NCI-H2227 (cell line): ENCODE data around the gene LAMA5.

ENCODE experiments used
- DNase-seq: peaks from one replicate; lab custom pipeline; 2025; ENCODE audit not compliant: unreplicated experiment; lab: John Stamatoyannopoulos, UW

LAMA5 gene

GRCh38 chr20:62367136-62367632, at the start of gene LAMA5:
TSS of gene LAMA5 (minus strand) at chr20:62367312. CDS start at chr20:62367245, 67 bp downstream.
- DNase-seq: peak; percentile 78

- no peak for DNase-seq
Observed at GRCh38 chr20:62415354-62416111, 48.4 kb upstream of the LAMA5 start.

GRCh38 chr20:62413896-62414481, 46.9 kb upstream of the LAMA5 start:
- DNase-seq: no peak

GRCh38 chr20:62413025-62413570, 46.0 kb upstream of the LAMA5 start:
- no peak for DNase-seq

GRCh38 chr20:62412194-62413024, 45.3 kb upstream of the LAMA5 start:
- DNase-seq: no peak

- DNase-seq: no peak
Observed at GRCh38 chr20:62411479-62412193, 44.5 kb upstream of the LAMA5 start.

- DNase-seq: no peak
Observed at GRCh38 chr20:62410746-62411478, 43.8 kb upstream of the LAMA5 start.

- DNase-seq: peak; percentile 82
Observed at GRCh38 chr20:62409931-62410745, 43.0 kb upstream of the LAMA5 start.

- no peak for DNase-seq
Observed at GRCh38 chr20:62409086-62409853, 42.2 kb upstream of the LAMA5 start.

- no peak for DNase-seq
Observed at GRCh38 chr20:62408640-62409039, 41.5 kb upstream of the LAMA5 start.

- DNase-seq: no peak
Observed at GRCh38 chr20:62408055-62408454, 40.9 kb upstream of the LAMA5 start.

- DNase-seq: peak; percentile 96
Observed at GRCh38 chr20:62407221-62407992, 40.3 kb upstream of the LAMA5 start, which contains the start of gene CABLES2. TSS of gene CABLES2 (minus strand) at chr20:62407285. CDS start at chr20:62407276, 9 bp downstream.

GRCh38 chr20:62406635-62407176, 39.6 kb upstream of the LAMA5 start:
- DNase-seq: no peak

- DNase-seq: no peak
Observed at GRCh38 chr20:62405981-62406513, 38.9 kb upstream of the LAMA5 start.

- DNase-seq: peak; percentile 61
Observed at GRCh38 chr20:62405108-62405980, 38.2 kb upstream of the LAMA5 start.

- no peak for DNase-seq
Observed at GRCh38 chr20:62404761-62405107, 37.6 kb upstream of the LAMA5 start.
